SH-SY5Y (cell line): ENCODE data around the gene PSMB7.

Source experiments
- GATA2 ChIP-seq: IDR thresholded peaks from 2 replicates; pipeline ENCODE4 v1.6.1; 2011; ENCODE audit warnings: mild to moderate bottlenecking, low read depth, low read length
- GATA3 ChIP-seq: IDR thresholded peaks from 2 replicates; pipeline ENCODE4 v1.6.1; 2011; ENCODE audit warnings: low read depth, mild to moderate bottlenecking, low read length, moderate library complexity

DNA sequence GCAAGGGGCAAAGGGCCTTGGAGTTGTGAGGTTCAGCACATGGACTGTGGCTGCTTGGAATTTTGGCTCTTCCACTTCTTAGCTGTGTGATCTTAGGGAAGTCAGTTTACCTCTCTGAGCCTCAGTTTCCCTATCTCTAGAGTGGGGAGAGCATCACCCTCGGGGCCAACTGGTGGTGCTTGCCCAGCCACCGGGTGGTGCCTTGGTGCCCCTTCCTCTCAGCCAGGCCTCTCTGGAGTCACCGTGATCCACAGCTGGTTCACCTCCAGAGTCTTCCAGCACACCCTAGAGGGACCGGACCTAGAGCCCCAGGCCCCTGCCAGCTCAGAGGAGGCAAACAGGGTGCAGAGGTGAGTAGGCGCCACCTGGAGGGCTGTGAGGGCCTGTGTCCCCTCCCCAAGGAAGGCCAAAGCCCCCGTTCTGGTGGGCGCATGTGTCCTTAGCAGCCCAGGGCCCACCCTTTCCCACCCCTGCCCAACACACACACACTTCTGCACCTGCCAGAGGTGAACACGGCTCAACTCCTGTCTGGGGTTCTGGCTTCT is 42.7 kb upstream of the PSMB7 start:
- TF ChIP-seq GATA2 (no peak), GATA3 (no peak)
